GM10266 (cell line): ENCODE measurements around the gene PLXNB3.
A peak's percentile ranks its signal among the peaks of the same experiment; 100 is the strongest.

Experiments used
- DNase-seq: peaks from one replicate; pipeline ENCODE4 v3.0.0; 2012; ENCODE audit errors: extremely low spot score
- TF ChIP-seq, protein P1 (sequence below): IDR thresholded peaks from 2 replicates; pipeline ENCODE4 v1.5.1; 2012; ENCODE audit warnings: mild to moderate bottlenecking, low read depth; ENCODE audit not compliant: control insufficient read depth, insufficient read depth; ENCODE audit errors: missing control alignments

Gene PLXNB3

DNA sequence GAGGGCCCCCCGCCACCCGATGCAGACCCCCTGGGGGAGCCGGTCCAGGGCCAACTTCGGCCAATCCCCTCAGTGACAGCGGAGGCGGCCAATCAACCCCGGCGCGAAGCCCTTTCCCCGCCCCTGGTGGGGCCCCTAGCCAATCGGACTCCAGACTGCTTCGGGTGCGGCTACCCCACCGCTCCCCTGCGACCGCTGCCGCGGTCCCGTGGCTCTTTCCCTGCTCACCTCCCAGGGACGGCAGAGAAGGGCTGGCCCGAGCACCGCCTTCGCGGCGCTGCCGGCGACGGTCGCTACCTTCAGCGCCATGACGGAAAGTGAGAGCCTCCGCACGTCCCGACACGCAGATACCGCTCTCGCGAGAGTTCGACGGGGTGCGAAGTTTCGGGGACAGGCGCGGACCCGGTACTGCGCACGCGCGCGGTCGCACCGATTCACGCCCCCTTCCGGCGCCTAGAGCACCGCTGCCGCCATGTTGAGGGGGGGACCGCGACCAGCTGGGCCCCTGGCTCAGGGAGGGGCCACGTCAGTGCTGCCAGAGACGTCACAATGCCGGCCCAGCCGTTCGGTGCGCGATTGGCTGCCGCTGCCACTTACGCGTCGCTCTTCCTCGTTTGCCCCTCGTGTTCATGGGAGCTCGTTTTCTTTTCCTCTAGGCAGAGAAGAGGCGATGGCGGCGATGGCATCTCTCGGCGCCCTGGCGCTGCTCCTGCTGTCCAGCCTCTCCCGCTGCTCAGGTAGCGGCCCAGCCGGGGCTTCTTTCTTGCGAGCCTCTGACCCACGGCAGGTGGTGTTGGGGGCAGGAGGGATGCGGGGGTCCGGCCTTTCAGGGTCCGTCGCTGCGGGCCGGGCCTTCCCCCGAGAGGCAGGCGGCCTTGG, 30.2 kb downstream of the PLXNB3 start, which contains the start of the genes IDH3G and SSR4:
TSS of gene IDH3G (minus strand) at position 358 of the 879 bp plus-strand sequence. CDS start at position 309, 49 bp downstream.
TSS of gene SSR4 (plus strand) at position 651 of the 879 bp plus-strand sequence. CDS start at position 671, 20 bp downstream.
- DNase-seq, result peak; percentile 97
- TF ChIP-seq, protein P1, sequence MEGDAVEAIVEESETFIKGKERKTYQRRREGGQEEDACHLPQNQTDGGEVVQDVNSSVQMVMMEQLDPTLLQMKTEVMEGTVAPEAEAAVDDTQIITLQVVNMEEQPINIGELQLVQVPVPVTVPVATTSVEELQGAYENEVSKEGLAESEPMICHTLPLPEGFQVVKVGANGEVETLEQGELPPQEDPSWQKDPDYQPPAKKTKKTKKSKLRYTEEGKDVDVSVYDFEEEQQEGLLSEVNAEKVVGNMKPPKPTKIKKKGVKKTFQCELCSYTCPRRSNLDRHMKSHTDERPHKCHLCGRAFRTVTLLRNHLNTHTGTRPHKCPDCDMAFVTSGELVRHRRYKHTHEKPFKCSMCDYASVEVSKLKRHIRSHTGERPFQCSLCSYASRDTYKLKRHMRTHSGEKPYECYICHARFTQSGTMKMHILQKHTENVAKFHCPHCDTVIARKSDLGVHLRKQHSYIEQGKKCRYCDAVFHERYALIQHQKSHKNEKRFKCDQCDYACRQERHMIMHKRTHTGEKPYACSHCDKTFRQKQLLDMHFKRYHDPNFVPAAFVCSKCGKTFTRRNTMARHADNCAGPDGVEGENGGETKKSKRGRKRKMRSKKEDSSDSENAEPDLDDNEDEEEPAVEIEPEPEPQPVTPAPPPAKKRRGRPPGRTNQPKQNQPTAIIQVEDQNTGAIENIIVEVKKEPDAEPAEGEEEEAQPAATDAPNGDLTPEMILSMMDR, result peak; percentile 16

DNA sequence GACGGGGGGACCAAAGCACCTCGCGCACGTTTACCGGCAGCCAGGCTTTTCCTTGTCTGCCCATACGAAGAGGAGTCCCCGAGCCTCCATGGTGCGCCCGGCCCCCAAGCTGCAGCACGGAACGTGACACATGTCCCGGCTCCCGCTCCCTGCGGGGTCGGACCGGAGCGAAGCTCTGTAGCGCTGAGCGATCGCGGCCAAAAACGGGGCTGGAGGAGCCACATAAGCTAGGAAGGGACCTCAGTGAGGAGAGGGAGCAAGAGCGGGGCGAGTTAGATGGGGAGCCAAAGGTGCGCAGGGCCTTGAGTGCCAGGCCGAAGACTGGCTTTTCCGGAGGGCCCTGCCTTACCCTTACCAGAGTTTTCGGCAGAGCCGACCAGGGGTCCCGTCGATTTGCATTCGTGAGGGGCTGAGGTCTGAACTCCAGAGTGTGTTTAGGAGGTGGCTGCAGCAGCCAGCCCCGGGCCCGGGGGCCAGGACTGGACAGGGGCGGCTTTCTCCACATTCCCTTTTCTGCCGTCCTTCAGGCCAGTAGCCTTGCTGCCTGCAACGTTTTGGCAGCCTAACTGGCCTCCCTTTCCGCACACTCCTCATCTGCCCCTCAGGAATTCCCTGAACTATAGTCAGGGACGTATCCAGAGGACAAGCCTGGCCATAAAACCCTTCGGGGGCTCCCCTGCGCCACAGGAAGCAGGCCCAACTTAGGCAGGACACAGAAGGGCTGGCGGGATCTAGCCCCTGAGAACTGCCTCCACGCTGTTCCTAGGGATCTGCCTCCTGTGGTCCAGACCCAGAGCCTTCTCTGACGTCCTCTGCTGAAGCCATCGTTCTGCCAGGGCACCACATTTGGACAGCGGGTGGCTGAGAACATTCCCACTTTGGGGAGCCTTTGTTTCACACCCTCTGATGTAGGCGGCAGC, 31.1 kb downstream of the PLXNB3 start:
- no peak for DNase-seq
- TF ChIP-seq, protein P1, result no peak

DNA sequence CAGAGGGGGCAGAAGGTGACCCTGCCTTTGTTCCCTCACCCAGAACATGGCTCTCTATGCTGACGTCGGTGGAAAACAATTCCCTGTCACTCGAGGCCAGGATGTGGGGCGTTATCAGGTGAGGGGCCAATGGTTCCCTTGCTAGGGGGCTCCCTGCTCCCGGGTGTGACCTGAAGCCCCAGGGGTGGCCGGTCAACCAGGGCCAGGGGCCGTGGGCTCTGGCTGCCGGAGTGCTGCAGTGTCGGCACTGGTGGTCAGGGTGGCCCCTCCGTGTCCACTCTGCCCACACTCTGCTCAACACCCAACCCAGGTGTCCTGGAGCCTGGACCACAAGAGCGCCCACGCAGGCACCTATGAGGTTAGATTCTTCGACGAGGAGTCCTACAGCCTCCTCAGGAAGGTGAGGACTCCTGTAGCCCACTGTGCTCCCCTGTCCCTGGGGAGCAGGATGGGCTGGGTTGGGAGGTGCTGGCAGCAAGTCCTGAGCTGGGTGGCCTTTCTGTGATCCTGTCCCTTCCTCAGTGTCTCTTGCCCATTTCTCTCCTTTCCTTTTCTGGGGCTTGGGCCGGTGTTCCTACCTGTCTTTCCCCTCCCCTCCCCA, 33.5 kb downstream of the PLXNB3 start:
- TF ChIP-seq, protein P1, result no peak

DNA sequence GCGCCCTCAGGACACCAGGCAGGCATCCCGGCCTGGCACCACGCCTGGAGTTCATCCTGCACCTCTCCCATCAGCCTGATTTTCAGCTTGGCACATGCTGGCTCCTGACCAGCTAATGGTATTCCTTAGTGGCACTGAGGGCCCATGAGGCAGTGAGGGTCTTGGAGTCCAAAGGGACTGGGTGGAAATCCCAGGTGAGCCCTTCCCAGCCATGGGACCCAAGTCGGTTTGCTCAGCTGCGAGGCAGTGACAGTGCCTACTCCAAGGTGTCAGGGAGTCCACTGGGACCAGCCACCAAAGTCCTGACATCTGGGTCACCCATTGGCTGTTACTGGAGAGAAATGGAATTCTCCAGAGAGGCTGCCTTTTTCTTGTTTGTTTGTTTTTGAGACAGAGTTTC, 35.3 kb downstream of the PLXNB3 start:
- TF ChIP-seq, protein P1, result no peak
- DNase-seq, result no peak

More for the DNA sequence above, 33.5 kb downstream of the PLXNB3 start:
- no peak for DNase-seq

DNA sequence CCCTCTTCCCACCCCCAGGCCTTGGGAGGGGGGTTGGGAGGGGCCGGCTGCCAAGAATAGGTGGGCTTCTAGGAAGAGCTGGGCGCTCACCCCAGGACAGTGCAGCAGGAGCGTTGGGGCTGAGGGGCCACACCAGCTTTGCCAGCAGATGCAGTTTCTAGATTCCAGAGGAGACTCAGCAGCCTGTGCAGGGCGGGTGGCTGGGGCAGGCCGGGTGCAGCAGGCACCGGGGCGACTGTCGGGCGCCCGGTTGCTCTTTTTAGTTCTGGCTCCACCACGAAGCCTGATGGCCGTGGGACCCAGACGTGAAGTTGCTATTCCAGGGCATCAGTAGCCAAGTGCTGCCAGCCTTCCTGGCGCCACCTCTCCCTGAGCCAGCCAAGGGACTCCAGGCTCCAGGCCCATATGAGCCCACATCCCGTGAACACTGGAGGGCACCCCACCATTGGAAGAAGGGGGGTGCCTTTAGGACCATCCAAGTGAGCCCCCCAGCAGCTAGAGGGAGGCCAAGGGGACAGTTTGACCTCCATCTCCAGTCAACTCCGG, 36.2 kb downstream of the PLXNB3 start:
- DNase-seq, result no peak
- TF ChIP-seq, protein P1, result no peak

DNA sequence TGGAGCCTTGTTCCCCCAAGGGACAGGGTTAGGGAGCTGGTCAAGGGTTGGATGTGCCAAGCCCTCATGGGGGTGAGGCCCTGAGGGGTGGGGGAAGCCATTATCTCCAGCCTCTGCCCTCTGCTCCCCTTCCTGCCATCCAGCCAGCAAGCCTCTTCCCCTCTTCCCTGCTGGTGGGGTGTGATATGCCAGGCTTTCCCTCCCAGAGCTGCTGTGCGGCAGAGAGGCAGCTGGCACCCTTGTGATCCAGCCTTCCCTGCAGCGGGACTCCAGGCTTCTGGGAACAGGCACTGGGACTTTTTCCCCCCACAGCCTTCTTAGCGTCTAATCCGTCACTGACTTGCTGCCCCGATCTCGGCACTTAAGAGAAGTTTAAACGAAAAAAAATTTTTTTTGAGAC, 36.7 kb downstream of the PLXNB3 start:
- TF ChIP-seq, protein P1, result no peak
- no peak for DNase-seq
